GM12875 (cell line): ENCODE data around the gene AFTPH.

ENCODE experiments used
- H3K4me3 ChIP-seq: one replicate; pipeline ENCODE4 v1.5.1; 2011; ENCODE audit warnings: low read depth, low read length, control low read depth
- CTCF ChIP-seq: IDR thresholded peaks from 2 replicates; pipeline ENCODE4 v1.5.1; 2011; ENCODE audit warnings: low read depth, mild to moderate bottlenecking, control low read depth, inconsistent platforms, low read length, moderate library complexity, borderline replicate concordance; ENCODE audit not compliant: insufficient read depth

Gene AFTPH

DNA sequence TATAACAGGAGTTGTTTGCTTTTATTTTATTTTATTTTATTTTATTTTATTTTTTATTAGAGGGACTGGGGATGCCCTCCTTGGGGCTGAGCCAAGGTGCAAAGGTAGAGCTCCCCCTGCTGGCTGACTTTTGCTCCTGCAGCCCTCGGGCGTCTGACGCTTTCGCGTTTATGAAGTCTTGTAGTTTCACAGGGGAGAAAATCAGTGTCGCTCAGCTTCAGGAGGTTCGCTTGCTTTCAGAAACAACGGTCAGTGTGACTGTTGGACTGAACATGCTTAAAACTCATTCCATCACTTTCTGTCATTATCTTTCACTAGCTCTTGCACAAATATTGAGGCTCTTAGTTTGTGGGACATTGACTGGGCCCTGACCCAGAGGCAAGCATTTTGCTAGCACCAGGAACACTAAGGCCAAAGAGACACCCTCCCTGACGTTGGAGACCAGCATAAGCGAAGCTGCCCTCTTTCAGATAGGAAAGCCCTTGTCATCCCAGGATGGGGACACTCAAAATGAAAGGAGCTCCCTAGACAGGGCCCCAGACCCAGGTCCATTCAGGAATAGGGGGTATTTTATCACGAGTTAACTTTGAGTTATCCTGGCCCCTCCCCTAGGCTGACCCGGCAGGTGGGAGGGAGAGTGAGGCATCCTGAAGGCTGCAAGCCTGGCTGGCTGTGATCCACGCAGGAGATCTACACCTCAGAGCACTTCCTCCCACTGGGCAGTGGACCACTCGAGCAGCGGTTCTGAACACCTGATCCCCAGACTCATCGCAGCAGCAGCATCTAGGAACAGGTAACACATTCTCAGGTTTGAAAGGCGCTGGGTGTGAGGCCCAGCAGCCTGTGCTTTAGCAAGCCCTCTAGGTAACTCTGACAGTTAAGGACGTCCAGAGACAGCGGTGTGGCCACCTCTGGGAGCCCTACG is 35.8 kb upstream of the AFTPH start:
- TF ChIP-seq CTCF = peak; percentile 86
- H3K4me3 ChIP-seq = no peak overlapping the region

DNA sequence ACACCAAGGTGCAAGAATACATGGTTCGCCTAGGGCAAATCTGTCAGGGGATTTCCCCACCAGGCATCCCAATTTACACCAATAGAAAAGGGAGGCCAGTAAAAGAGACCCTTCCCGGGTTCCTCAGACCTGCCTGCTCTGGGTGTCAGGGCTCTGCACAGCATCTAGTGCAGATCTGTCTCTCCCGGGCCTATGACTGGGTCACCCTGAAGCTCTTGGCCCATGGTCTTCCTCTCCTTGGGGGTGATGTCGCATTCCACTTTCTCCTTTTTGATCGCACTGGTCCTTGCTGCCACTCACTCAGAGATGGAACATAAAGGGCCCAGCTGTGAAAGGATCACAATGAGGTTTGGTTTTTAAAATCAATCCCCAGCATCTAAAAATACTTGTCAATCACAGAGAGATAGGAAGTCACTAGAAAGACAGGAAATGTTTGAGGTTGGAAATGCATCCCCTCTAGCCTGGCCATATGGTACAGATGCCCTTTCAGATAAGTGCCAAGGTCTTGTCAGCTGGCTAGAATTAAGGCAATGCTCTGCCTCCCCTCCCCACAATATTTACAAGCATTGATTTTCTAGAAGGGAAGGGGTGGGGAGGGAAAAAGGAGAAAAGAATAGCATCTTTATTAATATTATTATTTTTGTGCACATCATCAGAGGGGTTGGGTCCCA is 34.9 kb upstream of the AFTPH start:
- no peak for TF ChIP-seq CTCF
- H3K4me3 ChIP-seq = no peak overlapping the region

- no peak for TF ChIP-seq CTCF
- H3K4me3 ChIP-seq = no peak overlapping the region
Observed at GRCh38 chr2:64491426-64491825, 32.7 kb upstream of the AFTPH start.

GRCh38 chr2:64492272-64492671 is 31.9 kb upstream of the AFTPH start:
- TF ChIP-seq CTCF = no peak
- no peak overlapping the region for H3K4me3 ChIP-seq

DNA sequence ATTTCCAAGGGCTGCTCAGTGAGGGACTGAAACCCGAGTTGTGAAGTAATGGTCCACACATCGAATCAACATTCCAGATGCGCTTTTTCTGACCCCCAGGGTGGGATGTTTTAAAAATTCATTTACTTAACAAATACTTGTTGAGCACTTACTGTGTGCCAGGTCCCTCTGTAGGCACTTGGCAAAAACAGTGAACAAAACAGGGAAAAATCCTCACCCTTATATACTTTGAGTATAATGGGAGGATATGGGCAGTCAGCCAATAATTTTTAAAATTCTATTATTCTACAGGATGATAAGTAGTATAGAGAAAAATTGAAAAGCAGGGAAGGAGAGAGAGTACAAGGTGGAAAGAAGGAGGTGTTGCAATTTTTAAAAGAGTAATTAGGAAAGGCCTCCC is 31.3 kb upstream of the AFTPH start:
- H3K4me3 ChIP-seq = no peak overlapping the region
- no peak for TF ChIP-seq CTCF

DNA sequence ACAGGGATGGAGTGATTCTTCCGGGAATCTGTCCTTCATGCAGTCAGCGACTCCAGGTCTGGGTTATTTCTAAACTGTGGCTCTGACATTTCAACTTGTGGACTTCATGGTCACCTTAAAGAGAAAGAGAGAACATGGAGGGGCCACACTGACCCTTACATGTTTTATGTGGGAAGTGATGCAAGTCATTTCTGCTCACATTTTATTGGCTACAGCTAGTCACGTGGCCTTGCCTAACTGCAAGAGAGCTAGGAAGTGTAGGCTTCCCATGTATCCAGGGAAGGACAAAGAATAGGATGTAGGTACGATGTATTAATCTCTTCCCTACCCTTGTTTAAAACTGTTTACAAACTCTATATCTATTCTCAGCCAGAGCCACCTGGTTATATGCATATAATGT is 30.3 kb upstream of the AFTPH start:
- no peak for TF ChIP-seq CTCF

More for the DNA sequence above, 30.3 kb upstream of the AFTPH start:
- H3K4me3 ChIP-seq = no peak overlapping the region
